NCI-H82 treated with DMSO at 0.1 percent for 48 hours (cell line): Measurements from ENCODE around the gene MDC1.

Source experiments
- DNase-seq: peaks from one replicate; lab custom pipeline; 2025; ENCODE audit not compliant: unreplicated experiment; lab: John Stamatoyannopoulos, UW

The MDC1 gene

GRCh38 chr6:30707281-30707850, 9.7 kb downstream of the MDC1 start:
- no peak for DNase-seq

GRCh38 chr6:30705620-30706019, 11.5 kb downstream of the MDC1 start:
- no peak for DNase-seq

DNA sequence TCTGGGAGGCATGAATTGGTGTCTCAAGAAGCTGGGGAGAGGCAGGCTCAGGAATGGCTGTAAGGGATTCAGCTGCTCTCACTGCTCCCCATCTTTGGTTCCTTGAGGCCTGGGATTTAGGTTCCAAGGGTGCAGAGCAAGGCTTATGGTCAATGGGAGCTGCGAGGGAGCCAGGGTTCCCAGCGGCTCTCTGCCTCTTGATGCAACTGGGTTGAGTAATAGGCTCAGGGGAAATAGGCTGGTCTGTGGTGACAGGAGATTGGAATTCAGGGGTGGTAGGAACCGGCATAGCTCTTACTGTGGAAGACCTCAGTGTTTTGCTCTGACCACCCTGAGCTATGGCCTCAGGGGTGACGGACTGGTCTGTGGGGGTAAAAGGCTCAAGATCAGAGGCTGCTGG, 13.3 kb downstream of the MDC1 start:
- DNase-seq = no peak

- no peak for DNase-seq
These were observed 14.1 kb downstream of the MDC1 start for GRCh38 chr6:30703011-30703410.

- no peak for DNase-seq
These were observed 16.7 kb downstream of the MDC1 start for GRCh38 chr6:30700340-30700739.

DNA sequence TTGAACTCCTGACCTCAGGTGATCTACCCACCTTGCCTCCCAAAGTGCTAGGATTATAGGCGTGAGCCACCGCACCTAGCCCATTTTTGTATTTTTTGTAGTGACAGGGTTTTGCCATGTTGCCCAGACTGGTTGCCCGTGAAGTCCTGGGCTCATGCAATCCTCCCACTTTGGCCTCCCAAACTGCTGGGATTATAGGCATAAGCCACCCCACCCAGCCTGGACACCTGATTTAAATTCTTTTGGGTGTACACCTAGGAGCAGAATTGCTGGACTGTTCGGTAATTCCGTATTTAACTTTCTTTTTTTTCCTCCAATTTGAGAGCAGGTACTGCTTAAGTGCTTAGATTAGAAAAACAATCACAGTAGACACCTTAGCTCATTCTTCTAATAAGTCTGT, 20.6 kb downstream of the MDC1 start:
- no peak for DNase-seq

- DNase-seq = peak; percentile 73
These were observed 25.8 kb downstream of the MDC1 start for GRCh38 chr6:30691208-30691847.

GRCh38 chr6:30690403-30691207, 26.5 kb downstream of the MDC1 start, which contains the start of gene NRM:
Gene NRM (minus strand): TSS chr6:30690984. CDS start chr6:30690974, 10 bp downstream.
- DNase-seq = peak; percentile 81

DNA sequence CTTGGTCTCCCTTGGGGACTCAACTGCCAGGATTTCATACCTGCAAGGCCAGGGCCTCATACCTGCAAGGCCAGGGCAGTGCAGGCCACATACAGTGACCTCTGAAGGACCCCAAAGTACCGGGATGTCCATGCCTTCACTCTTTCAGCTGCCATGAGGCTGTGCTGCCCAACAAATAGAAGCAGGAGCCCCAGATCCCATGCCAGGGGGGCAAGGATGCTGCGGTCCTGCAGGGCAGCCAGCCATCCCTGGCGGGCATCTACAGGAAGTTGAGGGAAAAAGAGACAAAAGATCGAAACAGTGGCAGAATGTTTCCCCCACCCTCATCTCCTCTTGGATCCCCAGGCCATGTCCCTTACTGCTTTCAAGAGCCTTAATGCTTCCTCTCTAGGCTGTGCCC, 27.1 kb downstream of the MDC1 start:
- DNase-seq = no peak

- DNase-seq = no peak
These were observed 27.8 kb downstream of the MDC1 start for GRCh38 chr6:30689022-30689865.

- no peak for DNase-seq
These were observed 28.5 kb downstream of the MDC1 start for GRCh38 chr6:30688569-30688968.

DNA sequence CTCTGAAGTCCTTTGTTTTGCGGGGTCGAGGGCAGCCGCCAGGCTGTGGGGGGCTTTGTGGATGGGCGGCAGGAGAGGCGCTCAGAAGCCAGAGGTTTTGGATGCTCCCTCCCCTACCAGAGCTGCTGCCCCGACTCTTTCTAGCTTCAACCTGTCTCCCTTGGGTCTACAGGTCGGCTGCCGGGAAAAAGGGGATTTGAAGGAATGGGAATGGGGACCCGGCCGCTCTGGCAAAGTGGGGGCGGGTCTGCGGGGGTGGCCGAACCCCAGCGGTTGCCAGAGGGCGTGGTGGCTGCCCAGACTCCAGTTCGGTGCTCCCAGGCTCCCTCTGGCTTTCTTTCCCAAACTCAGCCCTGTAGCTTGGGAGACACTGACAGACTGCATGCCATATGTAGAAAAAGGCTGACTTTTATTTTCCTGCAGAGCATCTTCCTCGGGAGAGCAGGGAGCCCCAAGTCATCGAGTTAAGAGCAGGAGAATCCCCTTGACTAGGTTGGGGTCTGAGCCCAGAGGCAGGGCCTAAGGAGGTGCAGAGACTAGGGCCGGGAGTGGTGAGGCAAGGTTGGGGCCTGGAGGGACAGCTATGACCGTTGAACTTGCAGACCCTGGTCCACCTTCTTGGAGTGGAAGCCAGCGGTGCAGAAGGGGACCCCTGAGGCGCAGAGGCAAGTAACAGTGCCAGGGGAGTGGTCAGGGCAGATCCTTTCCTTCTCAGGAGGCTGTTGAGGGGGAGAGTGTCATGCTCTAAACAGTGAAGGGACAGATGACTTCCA, 29.2 kb downstream of the MDC1 start:
- DNase-seq = no peak

GRCh38 chr6:30686908-30687658, 30.0 kb downstream of the MDC1 start:
- peak; percentile 80 for DNase-seq

DNA sequence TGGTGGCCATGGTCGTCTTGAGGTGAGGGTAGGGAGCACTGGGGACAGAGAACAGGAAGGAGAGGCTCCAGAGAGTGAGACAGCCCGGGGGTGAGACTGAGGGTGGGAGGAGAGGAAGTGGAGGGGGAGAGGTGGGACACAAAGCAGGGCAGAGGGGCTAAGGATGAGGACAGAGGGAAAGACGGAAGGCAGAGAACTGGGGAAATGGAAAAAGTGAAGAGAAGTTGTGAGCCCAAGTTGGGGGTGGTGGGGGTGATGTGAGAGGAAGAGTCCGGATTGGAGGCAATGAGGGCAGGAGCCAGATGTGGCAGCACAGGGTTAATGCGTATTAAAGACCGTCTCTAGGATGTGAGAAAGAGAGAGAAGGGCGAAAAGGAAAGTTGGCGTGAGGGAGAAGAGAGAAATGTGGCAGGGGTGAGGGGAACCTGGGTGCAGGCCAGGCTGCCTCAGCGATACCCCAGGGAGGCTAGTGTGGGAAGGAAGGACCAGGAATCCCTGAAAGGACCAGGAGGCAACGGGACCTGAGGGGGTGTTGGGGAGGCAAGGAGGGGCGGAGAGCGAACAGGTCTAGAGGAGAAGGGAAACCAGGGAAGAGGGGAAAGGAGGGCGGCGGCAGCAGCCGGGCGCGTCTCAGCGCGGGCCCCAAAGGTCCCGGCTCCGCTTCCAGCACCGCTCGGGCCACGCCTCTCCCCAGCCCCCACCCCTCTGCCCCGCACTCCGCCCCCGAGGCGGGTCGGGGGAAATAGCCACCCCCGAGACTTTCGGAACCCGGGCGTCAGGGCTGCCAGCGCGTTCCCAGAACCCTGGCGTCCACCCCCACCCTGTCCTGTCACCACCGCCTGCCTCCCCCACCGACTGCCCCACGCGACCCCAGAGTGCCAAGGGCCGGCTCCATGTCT, 30.8 kb downstream of the MDC1 start, which contains the start of gene PPP1R18:
Gene PPP1R18 (minus strand): TSS at position 637 of the 899 bp plus-strand sequence. CDS start 627 bp downstream, at position 10.
- no peak for DNase-seq

DNA sequence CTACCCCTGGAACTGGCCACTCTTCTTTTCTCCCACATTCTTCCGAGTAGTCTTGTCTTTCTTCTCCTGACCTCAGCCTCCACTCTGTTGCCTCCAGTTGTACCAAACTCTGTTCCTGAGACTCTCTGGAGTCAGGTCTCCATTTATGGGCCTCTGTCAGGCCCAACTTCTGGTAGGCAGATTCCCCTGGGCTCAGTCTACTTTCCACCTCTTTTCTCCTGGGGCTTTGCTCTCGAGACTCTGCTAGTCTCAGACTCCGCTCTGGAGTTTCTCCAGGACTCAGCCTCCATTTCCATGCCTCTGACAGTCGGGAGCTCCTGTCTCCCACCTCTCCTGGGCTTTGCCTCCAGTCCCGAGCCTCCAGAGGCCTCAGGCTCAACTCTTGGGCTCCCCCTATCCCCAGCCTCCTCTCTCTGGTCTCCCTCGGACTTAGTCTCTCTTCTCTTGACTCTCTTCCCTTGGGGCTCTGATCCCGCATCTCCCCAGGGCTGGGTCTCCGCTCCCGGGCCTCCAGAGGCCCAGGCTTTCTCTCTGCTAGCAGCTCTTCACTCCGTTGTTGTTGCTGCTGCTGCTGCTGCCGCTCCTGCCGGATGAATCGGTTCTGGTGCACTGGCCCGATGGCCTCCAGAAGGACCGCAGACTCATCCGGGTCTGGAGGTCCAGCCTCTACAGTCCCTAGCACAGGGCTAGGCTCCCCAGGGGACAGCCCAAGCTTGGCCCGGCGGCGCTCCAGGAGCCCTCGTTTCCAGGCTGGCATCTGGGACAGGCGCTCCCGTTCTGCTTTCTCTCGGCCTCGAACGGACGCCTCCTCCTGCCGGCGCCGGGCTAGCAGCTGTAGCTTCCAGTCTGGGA, 31.7 kb downstream of the MDC1 start:
- no peak for DNase-seq

GRCh38 chr6:30684386-30685156, 32.5 kb downstream of the MDC1 start:
- no peak for DNase-seq

- DNase-seq = no peak
These were observed 33.1 kb downstream of the MDC1 start for GRCh38 chr6:30683980-30684338.
